ENCODE data around the gene CYLD.

Gene CYLD

GRCh38 chr16:50763211-50763610 lies 21.3 kb downstream of the CYLD start:
- Mint-ChIP-seq H3K27ac (no peak overlapping the region), H3K4me1 (ENCODE audit: low read depth) (peaks cover 17% of the 10 kb centered on the region), H3K27me3 (no peaks in the 10 kb centered on the region), H3K9me3 (peaks cover 18% of the 10 kb centered on the region), H3K4me3 (no peak overlapping the region), H3K36me3 (ENCODE audit: low read depth) (peaks cover 60% of the 10 kb centered on the region)
- intact Hi-C loops (cut with micrococcal nuclease): no loop called here

GRCh38 chr16:50765260-50765659 lies 23.4 kb downstream of the CYLD start:
- intact Hi-C loops (cut with micrococcal nuclease): no loop called here

GRCh38 chr16:50765861-50766260 lies 24.0 kb downstream of the CYLD start:
- Mint-ChIP-seq H3K36me3 (ENCODE audit: low read depth) (peaks cover 76% of the 10 kb centered on the region), H3K27me3 (no peaks in the 10 kb centered on the region), H3K4me3 (no peak overlapping the region), H3K4me1 (ENCODE audit: low read depth) (peaks cover 13% of the 10 kb centered on the region), H3K9me3 (peaks cover 32% of the 10 kb centered on the region), H3K27ac (no peak overlapping the region)
- intact Hi-C loops (cut with micrococcal nuclease): no loop called here

More at GRCh38 chr16:50765260-50765659, 23.4 kb downstream of the CYLD start:
- Mint-ChIP-seq H3K9me3 (peaks cover 32% of the 10 kb centered on the region), H3K27me3 (no peaks in the 10 kb centered on the region), H3K4me3 (no peak overlapping the region), H3K27ac (no peak overlapping the region), H3K36me3 (ENCODE audit: low read depth) (peaks cover 74% of the 10 kb centered on the region), H3K4me1 (ENCODE audit: low read depth) (peaks cover 17% of the 10 kb centered on the region)

GRCh38 chr16:50767197-50767596 lies 25.3 kb downstream of the CYLD start:
- H3K27ac Mint-ChIP-seq: no peak overlapping the region
- peaks cover 11% of the 10 kb centered on the region for H3K4me1 Mint-ChIP-seq (ENCODE audit: low read depth)
- H3K9me3 Mint-ChIP-seq: peaks cover 32% of the 10 kb centered on the region
- intact Hi-C loops (cut with micrococcal nuclease): no loop called here
- H3K4me3 Mint-ChIP-seq: no peak overlapping the region
- peaks cover 70% of the 10 kb centered on the region for H3K36me3 Mint-ChIP-seq (ENCODE audit: low read depth)
- no peaks in the 10 kb centered on the region for H3K27me3 Mint-ChIP-seq

GRCh38 chr16:50771366-50771765 lies 29.5 kb downstream of the CYLD start:
- peaks cover 11% of the 10 kb centered on the region for H3K4me1 Mint-ChIP-seq (ENCODE audit: low read depth)
- no peak overlapping the region for H3K27ac Mint-ChIP-seq
- intact Hi-C loops (cut with micrococcal nuclease): no loop called here
- peaks cover 20% of the 10 kb centered on the region for H3K9me3 Mint-ChIP-seq
- H3K4me3 Mint-ChIP-seq: no peak overlapping the region
- H3K27me3 Mint-ChIP-seq: no peaks in the 10 kb centered on the region
- H3K36me3 Mint-ChIP-seq (ENCODE audit: low read depth): peaks cover 51% of the 10 kb centered on the region

GRCh38 chr16:50774405-50774804 lies 32.5 kb downstream of the CYLD start:
- Mint-ChIP-seq H3K27me3 (no peaks in the 10 kb centered on the region), H3K27ac (no peak overlapping the region), H3K9me3 (peaks cover 2% of the 10 kb centered on the region), H3K36me3 (ENCODE audit: low read depth) (peaks cover 49% of the 10 kb centered on the region), H3K4me3 (no peak overlapping the region), H3K4me1 (ENCODE audit: low read depth) (peaks cover 10% of the 10 kb centered on the region)
- intact Hi-C loops (cut with micrococcal nuclease): no loop called here

GRCh38 chr16:50774960-50775359 lies 33.1 kb downstream of the CYLD start:
- Mint-ChIP-seq H3K36me3 (ENCODE audit: low read depth) (peaks cover 49% of the 10 kb centered on the region), H3K4me3 (no peak overlapping the region), H3K27me3 (no peaks in the 10 kb centered on the region), H3K9me3 (no peaks in the 10 kb centered on the region), H3K27ac (no peak overlapping the region), H3K4me1 (ENCODE audit: low read depth) (peaks cover 5% of the 10 kb centered on the region)
- intact Hi-C loops (cut with micrococcal nuclease): no loop called here

- Mint-ChIP-seq H3K4me3 (no peak overlapping the region), H3K36me3 (ENCODE audit: low read depth) (peaks cover 54% of the 10 kb centered on the region), H3K27ac (no peak overlapping the region), H3K4me1 (ENCODE audit: low read depth) (peaks cover 5% of the 10 kb centered on the region), H3K27me3 (no peaks in the 10 kb centered on the region), H3K9me3 (no peaks in the 10 kb centered on the region)
- intact Hi-C loops (cut with micrococcal nuclease): no loop called here
Observed at GRCh38 chr16:50776037-50776436, 34.2 kb downstream of the CYLD start.

GRCh38 chr16:50778284-50779163 lies 36.6 kb downstream of the CYLD start:
- H3K36me3 Mint-ChIP-seq (ENCODE audit: low read depth): peaks cover 70% of the 10 kb centered on the region
- no peaks in the 10 kb centered on the region for H3K4me1 Mint-ChIP-seq (ENCODE audit: low read depth)
- no peaks in the 10 kb centered on the region for H3K9me3 Mint-ChIP-seq
- intact Hi-C loops (cut with micrococcal nuclease): no loop called here
- H3K27me3 Mint-ChIP-seq: no peaks in the 10 kb centered on the region
- H3K4me3 Mint-ChIP-seq: no peak overlapping the region
- H3K27ac Mint-ChIP-seq: no peak overlapping the region

- no peak overlapping the region for H3K27ac Mint-ChIP-seq
- peaks cover 77% of the 10 kb centered on the region for H3K36me3 Mint-ChIP-seq (ENCODE audit: low read depth)
- H3K4me3 Mint-ChIP-seq: no peak overlapping the region
- no peaks in the 10 kb centered on the region for H3K27me3 Mint-ChIP-seq
- H3K4me1 Mint-ChIP-seq (ENCODE audit: low read depth): no peaks in the 10 kb centered on the region
- intact Hi-C loops (cut with micrococcal nuclease): no loop called here
- H3K9me3 Mint-ChIP-seq: no peaks in the 10 kb centered on the region
Observed at GRCh38 chr16:50781043-50781442, 39.2 kb downstream of the CYLD start.

GRCh38 chr16:50781518-50781917 lies 39.6 kb downstream of the CYLD start:
- H3K27ac Mint-ChIP-seq: no peak overlapping the region
- no peak overlapping the region for H3K4me3 Mint-ChIP-seq
- intact Hi-C loops (cut with micrococcal nuclease): no loop called here
- peaks cover 82% of the 10 kb centered on the region for H3K36me3 Mint-ChIP-seq (ENCODE audit: low read depth)
- H3K9me3 Mint-ChIP-seq: no peaks in the 10 kb centered on the region
- no peaks in the 10 kb centered on the region for H3K4me1 Mint-ChIP-seq (ENCODE audit: low read depth)
- no peaks in the 10 kb centered on the region for H3K27me3 Mint-ChIP-seq

GRCh38 chr16:50789757-50790156 lies 47.9 kb downstream of the CYLD start:
- Mint-ChIP-seq H3K27ac (no peak overlapping the region), H3K9me3 (no peaks in the 10 kb centered on the region), H3K4me1 (ENCODE audit: low read depth) (no peaks in the 10 kb centered on the region), H3K27me3 (no peaks in the 10 kb centered on the region), H3K4me3 (no peak overlapping the region), H3K36me3 (ENCODE audit: low read depth) (peaks cover 67% of the 10 kb centered on the region)
- intact Hi-C loops (cut with micrococcal nuclease): no loop called here

- Mint-ChIP-seq H3K9me3 (no peaks in the 10 kb centered on the region), H3K27me3 (no peaks in the 10 kb centered on the region), H3K4me1 (ENCODE audit: low read depth) (no peaks in the 10 kb centered on the region), H3K4me3 (no peak overlapping the region), H3K36me3 (ENCODE audit: low read depth) (peaks cover 70% of the 10 kb centered on the region), H3K27ac (no peak overlapping the region)
- intact Hi-C loops (cut with micrococcal nuclease): no loop called here
Observed at GRCh38 chr16:50791522-50791921, 49.6 kb downstream of the CYLD start.

GRCh38 chr16:50796829-50797228 lies 54.9 kb downstream of the CYLD start:
- Mint-ChIP-seq H3K36me3 (ENCODE audit: low read depth) (peaks cover 72% of the 10 kb centered on the region), H3K27ac (no peak overlapping the region), H3K27me3 (no peaks in the 10 kb centered on the region), H3K4me1 (ENCODE audit: low read depth) (no peaks in the 10 kb centered on the region), H3K9me3 (no peaks in the 10 kb centered on the region), H3K4me3 (no peak overlapping the region)
- intact Hi-C loops (cut with micrococcal nuclease): no loop called here

GRCh38 chr16:50797456-50797855 lies 55.6 kb downstream of the CYLD start:
- Mint-ChIP-seq H3K9me3 (no peaks in the 10 kb centered on the region), H3K27ac (no peak overlapping the region), H3K27me3 (no peaks in the 10 kb centered on the region), H3K4me1 (ENCODE audit: low read depth) (no peaks in the 10 kb centered on the region), H3K4me3 (no peak overlapping the region), H3K36me3 (ENCODE audit: low read depth) (peaks cover 78% of the 10 kb centered on the region)
- intact Hi-C loops (cut with micrococcal nuclease): no loop called here
